OCI-LY7 (cell line): ENCODE results near the gene OTUD5. TPM values are rescaled to one million over a fixed set of nuclear protein-coding genes. Genes with fewer than 3 reads are reported as not detected.

Source experiments
- BruUV-seq: library from RNA; stranded (reverse); fragments of 400-500 nt; replicated peaks from 2 replicates; lab custom pipeline; 2021; lab: Mats Ljungman, UMichigan
- CTCF ChIA-PET: fragments of 300-600 bp; sonication (Branson Sonifier 250); formaldehyde crosslinking; loops from one replicate; lab custom pipeline; 2022; ENCODE audit warnings: antibody characterized with exemption; ENCODE audit not compliant: unreplicated experiment; lab: Charles Lee
- POLR2A ChIA-PET: fragments of 300-600 bp; sonication (Branson Sonifier 250); formaldehyde crosslinking; loops from one replicate; lab custom pipeline; 2022; ENCODE audit warnings: antibody characterized with exemption; lab: Charles Lee
- DNase-seq: peaks from one replicate; pipeline ENCODE4 v3.0.0-alpha.2; 2015; ENCODE audit warnings: low spot score
- H2AFZ ChIP-seq: fragments of 200-600 bp; sonication (generic), shearing (Covaris generic); 2 replicates; pipeline ENCODE4 v1.6.1; 2014; ENCODE audit warnings: mild to moderate bottlenecking, antibody characterized with exemption, low read length, moderate library complexity
- H3K27ac ChIP-seq: fragments of 200-600 bp; sonication (generic); 2 replicates; pipeline ENCODE4 v1.5.1; 2014; ENCODE audit warnings: mixed run types, low read depth, mild to moderate bottlenecking, moderate library complexity, low read length, inconsistent platforms; ENCODE audit not compliant: poor library complexity, severe bottlenecking
- H3K36me3 ChIP-seq: fragments of 200-600 bp; sonication (generic); 2 replicates; pipeline ENCODE4 v1.6.1; 2014; ENCODE audit warnings: mild to moderate bottlenecking, antibody characterized with exemption, low read length, moderate library complexity, mixed read lengths; ENCODE audit not compliant: insufficient read depth
- H3K4me1 ChIP-seq: fragments of 200-600 bp; sonication (generic); 2 replicates; pipeline ENCODE4 v1.5.1; 2014; ENCODE audit warnings: mild to moderate bottlenecking, low read length; ENCODE audit not compliant: insufficient read depth, poor library complexity, severe bottlenecking
- H3K4me2 ChIP-seq: fragments of 200-600 bp; sonication (generic); 2 replicates; pipeline ENCODE4 v1.6.1; 2014; ENCODE audit warnings: mild to moderate bottlenecking, low read length
- H3K4me3 ChIP-seq: fragments of 200-600 bp; sonication (generic); 2 replicates; pipeline ENCODE4 v1.5.1; 2014; ENCODE audit warnings: mild to moderate bottlenecking, low read depth, low read length; ENCODE audit not compliant: poor library complexity, severe bottlenecking
- H3K79me2 ChIP-seq: fragments of 200-600 bp; sonication (generic); 2 replicates; pipeline ENCODE4 v1.6.1; 2016; ENCODE audit warnings: low read depth, mild to moderate bottlenecking, low read length, moderate library complexity, mixed read lengths; ENCODE audit not compliant: insufficient read depth
- H3K9me2 ChIP-seq: fragments of 200-600 bp; sonication (generic); 2 replicates; pipeline ENCODE4 v1.6.1; 2016; ENCODE audit warnings: mild to moderate bottlenecking, low read length, mixed read lengths; ENCODE audit not compliant: insufficient read depth
- H3K9me3 ChIP-seq: fragments of 200-600 bp; sonication (generic); 2 replicates; pipeline ENCODE4 v1.6.1; 2014; ENCODE audit warnings: mild to moderate bottlenecking, mixed run types, low read length, mixed read lengths
- H4K20me1 ChIP-seq: fragments of 200-600 bp; sonication (generic); 2 replicates; pipeline ENCODE4 v1.6.1; 2014; ENCODE audit warnings: mild to moderate bottlenecking, antibody characterized with exemption, low read length, moderate library complexity, mixed read lengths; ENCODE audit not compliant: insufficient read depth
- CTCF ChIP-seq: fragments of 200-600 bp; sonication (generic); conservative IDR thresholded peaks from 2 replicates; pipeline ENCODE4 v1.5.1; 2014; ENCODE audit warnings: mild to moderate bottlenecking, antibody characterized with exemption, low read length, moderate library complexity, mixed read lengths
- EZH2phosphoT487 ChIP-seq: fragments of 200-600 bp; sonication (generic); IDR thresholded peaks from 2 replicates; pipeline ENCODE4 v1.6.1; 2018; ENCODE audit warnings: low read depth, borderline replicate concordance, mild to moderate bottlenecking, mixed run types, antibody characterized with exemption, low read length, moderate library complexity, mixed read lengths
- intact Hi-C: fragments of 100-400 bp; cut with micrococcal nuclease; formaldehyde crosslinking; loops from one replicate; pipeline ENCODE4 v1.10.0; 2022; ENCODE audit not compliant: unreplicated experiment
- total RNA-seq, 2 experiments: library from RNA; depleted of rRNA in 1 of 2; stranded (reverse); fragments of >200 nt in 1 of 2; shearing (Covaris generic) in 1 of 2; gene quantifications; 2 replicates each; pipeline ENCODE4 v1.2.3, GENCODE V29; 2014 to 2022

OTUD5 gene
- total RNA-seq, 2 experiments from 2014 or later: 38.5 to 55.7 TPM

- Histone ChIP-seq H3K4me1 (no peaks in the 10 kb centered on the region), H3K4me3 (no peak overlapping the region), H3K9me3 (no peaks in the 10 kb centered on the region), H2AFZ (no peak overlapping the region), H4K20me1 (no peaks in the 10 kb centered on the region), H3K79me2 (no peaks in the 10 kb centered on the region), H3K36me3 (peaks cover 12% of the 10 kb centered on the region), H3K27ac (no peak overlapping the region), H3K4me2 (no peak overlapping the region), H3K9me2 (no peaks in the 10 kb centered on the region)
- intact Hi-C loops: no loop called here
- POLR2A ChIA-PET: no interaction called here
- CTCF ChIA-PET: no interaction called here
- BruUV-seq: no TSS peak
- DNase-seq: no peak
- no peak for TF ChIP-seq CTCF
- no peak for TF ChIP-seq EZH2phosphoT487
Measured at GRCh38 chrX:48969471-48969870, 12.1 kb upstream of the OTUD5 start.

- Histone ChIP-seq H3K79me2 (no peaks in the 10 kb centered on the region), H3K27ac (no peak overlapping the region), H2AFZ (no peak overlapping the region), H3K4me2 (no peak overlapping the region), H3K4me1 (peaks cover 6% of the 10 kb centered on the region), H3K36me3 (peaks cover 13% of the 10 kb centered on the region), H3K4me3 (no peak overlapping the region), H4K20me1 (no peaks in the 10 kb centered on the region), H3K9me3 (no peaks in the 10 kb centered on the region), H3K9me2 (no peaks in the 10 kb centered on the region)
- ChIA-PET POLR2A (no interaction called here), CTCF (no interaction called here)
- intact Hi-C loops: no loop called here
- BruUV-seq: no TSS peak
- TF ChIP-seq EZH2phosphoT487 (no peak), CTCF (no peak)
- no peak for DNase-seq
Measured at GRCh38 chrX:48968377-48968776, 11.0 kb upstream of the OTUD5 start.

GRCh38 chrX:48966796-48967579 lies 9.6 kb upstream of the OTUD5 start:
- H3K4me2 ChIP-seq: no peak overlapping the region
- intact Hi-C loops: no loop called here
- CTCF ChIA-PET: no interaction called here

More at GRCh38 chrX:48966796-48967579, 9.6 kb upstream of the OTUD5 start:
- Histone ChIP-seq H3K4me3 (no peak overlapping the region), H3K9me3 (no peaks in the 10 kb centered on the region), H3K4me1 (peaks cover 20% of the 10 kb centered on the region), H2AFZ (no peak overlapping the region), H3K79me2 (no peaks in the 10 kb centered on the region), H4K20me1 (no peaks in the 10 kb centered on the region), H3K36me3 (peaks cover 14% of the 10 kb centered on the region), H3K27ac (no peak overlapping the region), H3K9me2 (no peaks in the 10 kb centered on the region)
- POLR2A ChIA-PET: no interaction called here
- TF ChIP-seq CTCF (no peak), EZH2phosphoT487 (no peak)
- BruUV-seq: no TSS peak
- DNase-seq: no peak
